Measurements from ENCODE around the gene ST6GALNAC3.

Gene ST6GALNAC3

GRCh38 chr1:76443217-76443616 lies 368.7 kb downstream of the ST6GALNAC3 start:
- no peak for DNase-seq
- no peaks in the 10 kb centered on the region for H3K36me3 ChIP-seq (replicated peaks)
- no peak overlapping the region for H3K4me3 ChIP-seq (ENCODE audit: low read depth, low read length)
- no peak overlapping the region for H3K27ac ChIP-seq
- in situ Hi-C loops (cut with HindIII; ENCODE audit: low pct_ligation_motif_present, low sequenced_read_pairs): no loop called here
- TF ChIP-seq, protein P1, sequence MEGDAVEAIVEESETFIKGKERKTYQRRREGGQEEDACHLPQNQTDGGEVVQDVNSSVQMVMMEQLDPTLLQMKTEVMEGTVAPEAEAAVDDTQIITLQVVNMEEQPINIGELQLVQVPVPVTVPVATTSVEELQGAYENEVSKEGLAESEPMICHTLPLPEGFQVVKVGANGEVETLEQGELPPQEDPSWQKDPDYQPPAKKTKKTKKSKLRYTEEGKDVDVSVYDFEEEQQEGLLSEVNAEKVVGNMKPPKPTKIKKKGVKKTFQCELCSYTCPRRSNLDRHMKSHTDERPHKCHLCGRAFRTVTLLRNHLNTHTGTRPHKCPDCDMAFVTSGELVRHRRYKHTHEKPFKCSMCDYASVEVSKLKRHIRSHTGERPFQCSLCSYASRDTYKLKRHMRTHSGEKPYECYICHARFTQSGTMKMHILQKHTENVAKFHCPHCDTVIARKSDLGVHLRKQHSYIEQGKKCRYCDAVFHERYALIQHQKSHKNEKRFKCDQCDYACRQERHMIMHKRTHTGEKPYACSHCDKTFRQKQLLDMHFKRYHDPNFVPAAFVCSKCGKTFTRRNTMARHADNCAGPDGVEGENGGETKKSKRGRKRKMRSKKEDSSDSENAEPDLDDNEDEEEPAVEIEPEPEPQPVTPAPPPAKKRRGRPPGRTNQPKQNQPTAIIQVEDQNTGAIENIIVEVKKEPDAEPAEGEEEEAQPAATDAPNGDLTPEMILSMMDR (IDR thresholded peaks at IDR 0.05; ENCODE audit: low read depth, low read length, missing control alignments): no peak
- no peaks in the 10 kb centered on the region for H3K27me3 ChIP-seq (replicated peaks)

DNA sequence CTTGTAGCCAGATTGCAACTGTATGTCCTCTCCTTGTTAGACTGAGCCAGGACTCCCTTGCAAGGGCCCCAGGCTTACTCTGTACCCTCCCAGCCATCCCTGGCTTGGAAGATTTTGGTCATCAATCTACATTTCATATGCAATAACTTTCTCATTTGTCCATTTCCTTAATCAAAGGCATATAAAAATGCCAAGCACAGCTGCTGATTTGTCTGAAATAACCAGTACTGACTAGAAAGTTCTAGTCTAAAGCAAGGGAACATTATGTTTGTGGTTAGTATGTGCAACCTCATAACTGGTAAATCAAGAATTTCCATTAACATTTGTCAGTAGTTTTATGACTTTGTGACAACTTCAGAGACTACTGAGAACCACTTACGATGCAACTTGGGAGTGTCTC lies 370.2 kb downstream of the ST6GALNAC3 start:
- in situ Hi-C loops (cut with HindIII; ENCODE audit: low pct_ligation_motif_present, low sequenced_read_pairs): no loop called here
- Histone ChIP-seq H3K4me3 (ENCODE audit: low read depth, low read length) (no peak overlapping the region), H3K27me3 (replicated peaks) (no peaks in the 10 kb centered on the region), H3K36me3 (replicated peaks) (no peaks in the 10 kb centered on the region), H3K27ac (no peak overlapping the region)
- DNase-seq: no peak
- TF ChIP-seq, protein P1 (IDR thresholded peaks at IDR 0.05; ENCODE audit: low read depth, low read length, missing control alignments): no peak

DNA sequence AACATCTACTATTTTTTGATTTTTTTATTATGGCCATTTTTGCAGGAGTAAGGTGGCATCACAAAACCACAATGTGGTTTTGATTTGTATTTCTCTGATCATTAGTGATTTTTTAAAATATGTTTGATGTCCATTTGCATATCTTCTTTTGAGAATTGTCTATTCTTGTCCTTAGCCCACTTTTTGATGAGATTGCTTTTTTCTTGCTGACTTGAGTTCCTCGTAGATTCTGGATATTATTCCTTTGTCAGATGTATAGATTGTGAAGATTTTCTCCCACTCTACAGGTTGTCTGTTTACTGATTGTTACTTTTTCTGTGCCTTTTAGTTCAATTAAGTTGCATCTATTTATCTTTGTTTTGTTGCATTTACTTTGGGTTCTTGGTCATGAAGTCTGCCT lies 375.7 kb downstream of the ST6GALNAC3 start:
- H3K36me3 ChIP-seq (replicated peaks): no peaks in the 10 kb centered on the region
- TF ChIP-seq, protein P1 (IDR thresholded peaks at IDR 0.05; ENCODE audit: low read depth, low read length, missing control alignments): no peak
- H3K27me3 ChIP-seq (replicated peaks): no peaks in the 10 kb centered on the region
- no peak for DNase-seq
- H3K27ac ChIP-seq: no peak overlapping the region
- H3K4me3 ChIP-seq (ENCODE audit: low read depth, low read length): no peak overlapping the region
- in situ Hi-C loops (cut with HindIII; ENCODE audit: low pct_ligation_motif_present, low sequenced_read_pairs): no loop called here

DNA sequence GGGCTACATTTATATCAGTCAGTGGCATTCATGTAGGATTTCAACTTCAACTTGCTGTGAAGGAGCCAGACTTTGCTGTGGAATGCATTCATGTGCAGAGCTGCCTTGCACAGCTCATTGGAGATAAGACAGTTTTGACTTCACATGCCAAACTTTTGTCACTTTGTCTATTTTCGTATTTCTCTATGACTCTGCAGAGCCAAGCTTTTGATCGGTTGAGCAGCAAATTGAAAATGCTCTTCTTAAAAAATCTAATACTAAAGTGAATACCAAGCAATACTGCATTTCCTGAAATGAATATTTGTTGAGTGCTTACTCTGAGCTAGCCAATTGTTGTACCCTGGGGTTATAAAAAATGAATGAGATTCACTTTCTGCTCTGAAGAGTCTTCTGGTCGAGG lies 388.7 kb downstream of the ST6GALNAC3 start:
- Histone ChIP-seq H3K36me3 (replicated peaks) (no peaks in the 10 kb centered on the region), H3K4me3 (ENCODE audit: low read depth, low read length) (no peak overlapping the region), H3K27me3 (replicated peaks) (no peaks in the 10 kb centered on the region), H3K27ac (no peak overlapping the region)
- DNase-seq: peak; percentile 9
- TF ChIP-seq, protein P1 (IDR thresholded peaks at IDR 0.05; ENCODE audit: low read depth, low read length, missing control alignments): no peak
- in situ Hi-C loops (cut with HindIII; ENCODE audit: low pct_ligation_motif_present, low sequenced_read_pairs): no loop called here

GRCh38 chr1:76463849-76464248 lies 389.3 kb downstream of the ST6GALNAC3 start:
- Histone ChIP-seq H3K27me3 (replicated peaks) (no peaks in the 10 kb centered on the region), H3K27ac (no peak overlapping the region), H3K4me3 (ENCODE audit: low read depth, low read length) (no peak overlapping the region), H3K36me3 (replicated peaks) (no peaks in the 10 kb centered on the region)
- TF ChIP-seq, protein P1 (IDR thresholded peaks at IDR 0.05; ENCODE audit: low read depth, low read length, missing control alignments): no peak
- no peak for DNase-seq
- in situ Hi-C loops (cut with HindIII; ENCODE audit: low pct_ligation_motif_present, low sequenced_read_pairs): no loop called here

- Histone ChIP-seq H3K27ac (no peak overlapping the region), H3K27me3 (replicated peaks) (no peaks in the 10 kb centered on the region), H3K36me3 (replicated peaks) (no peaks in the 10 kb centered on the region), H3K4me3 (ENCODE audit: low read depth, low read length) (no peak overlapping the region)
- in situ Hi-C loops (cut with HindIII; ENCODE audit: low pct_ligation_motif_present, low sequenced_read_pairs): no loop called here
- DNase-seq: peak; percentile 49
- TF ChIP-seq, protein P1 (IDR thresholded peaks at IDR 0.05; ENCODE audit: low read depth, low read length, missing control alignments): no peak
These were observed 390.5 kb downstream of the ST6GALNAC3 start for GRCh38 chr1:76465030-76465429.
